Spleen (tissue), 7 donors: Measurements from ENCODE around the gene SLC1A4.

Source experiments
- POLR2A ChIP-seq, 3 donors: fragments of 450-650 bp; IDR thresholded peaks; one replicate each; pipeline ENCODE4 v1.5.1; 2017; ENCODE audit warnings: antibody characterized with exemption in 3 of 3, mild to moderate bottlenecking in 1 of 3
- TF ChIP-seq, protein P1 (sequence below), 11 experiments: fragments of 200-600 bp in 7 of 11; fragments of 450-650 bp in 4 of 11; sonication (generic) in 4 of 11; IDR thresholded peaks in 8 of 11; conservative IDR thresholded peaks in 3 of 11; 1 replicate in 7 of 11; 2 replicates in 4 of 11; pipeline versions ENCODE4 v1.4.0 to v1.8.0; 2016 to 2021; ENCODE audit warnings: antibody characterized with exemption in 11 of 11, inconsistent platforms in 4 of 11, mild to moderate bottlenecking in 1 of 11
- donor health status: DM: no; HTN: no; CAD: no; lungs with moderate emphysema.
- donor health status: DM: no; HTN: no; CAD: no.
- donor health status: DM: no; HTN: no; CAD: no.

DNA sequence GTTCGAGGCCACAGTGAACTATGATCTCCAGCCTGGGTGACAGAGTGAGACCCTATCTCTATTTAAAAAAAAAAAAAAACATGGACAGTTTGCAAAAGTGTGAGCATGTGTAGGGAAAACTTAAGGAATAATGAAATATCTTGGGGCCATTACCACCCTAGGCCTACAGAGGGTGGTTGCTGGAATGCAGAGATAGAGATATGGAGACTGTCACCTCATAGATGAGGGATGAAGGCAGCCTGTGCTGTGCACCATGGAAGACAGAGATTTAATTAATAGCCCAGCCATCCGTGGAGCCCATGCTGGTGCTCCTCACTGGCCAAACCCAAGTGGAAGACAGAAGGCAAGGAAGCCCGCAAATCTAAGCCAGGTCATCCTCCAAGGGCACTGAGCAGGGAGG, 50.4 kb downstream of the SLC1A4 start:
- TF ChIP-seq, protein P1, sequence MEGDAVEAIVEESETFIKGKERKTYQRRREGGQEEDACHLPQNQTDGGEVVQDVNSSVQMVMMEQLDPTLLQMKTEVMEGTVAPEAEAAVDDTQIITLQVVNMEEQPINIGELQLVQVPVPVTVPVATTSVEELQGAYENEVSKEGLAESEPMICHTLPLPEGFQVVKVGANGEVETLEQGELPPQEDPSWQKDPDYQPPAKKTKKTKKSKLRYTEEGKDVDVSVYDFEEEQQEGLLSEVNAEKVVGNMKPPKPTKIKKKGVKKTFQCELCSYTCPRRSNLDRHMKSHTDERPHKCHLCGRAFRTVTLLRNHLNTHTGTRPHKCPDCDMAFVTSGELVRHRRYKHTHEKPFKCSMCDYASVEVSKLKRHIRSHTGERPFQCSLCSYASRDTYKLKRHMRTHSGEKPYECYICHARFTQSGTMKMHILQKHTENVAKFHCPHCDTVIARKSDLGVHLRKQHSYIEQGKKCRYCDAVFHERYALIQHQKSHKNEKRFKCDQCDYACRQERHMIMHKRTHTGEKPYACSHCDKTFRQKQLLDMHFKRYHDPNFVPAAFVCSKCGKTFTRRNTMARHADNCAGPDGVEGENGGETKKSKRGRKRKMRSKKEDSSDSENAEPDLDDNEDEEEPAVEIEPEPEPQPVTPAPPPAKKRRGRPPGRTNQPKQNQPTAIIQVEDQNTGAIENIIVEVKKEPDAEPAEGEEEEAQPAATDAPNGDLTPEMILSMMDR (IDR thresholded peaks at IDR 0.05 in 8 of 11, conservative IDR thresholded peaks at IDR 0.05 in 3 of 11) = no peak
- no peak for TF ChIP-seq POLR2A (IDR thresholded peaks at IDR 0.05)
